GM19023 (cell line): ENCODE results near the gene RFX4.
"Not testable (repeated sequence)": the region's sequence is repeated elsewhere in the genome, so short reads cannot be mapped to it uniquely, and the experiment has no call there.

Experiments
- ATAC-seq: cut with Tn5 transposase; IDR thresholded peaks from one replicate; pipeline ENCODE4 v1.9.1; 2021; ENCODE audit warnings: mild to moderate bottlenecking, moderate library complexity; ENCODE audit not compliant: unreplicated experiment

The RFX4 gene

DNA sequence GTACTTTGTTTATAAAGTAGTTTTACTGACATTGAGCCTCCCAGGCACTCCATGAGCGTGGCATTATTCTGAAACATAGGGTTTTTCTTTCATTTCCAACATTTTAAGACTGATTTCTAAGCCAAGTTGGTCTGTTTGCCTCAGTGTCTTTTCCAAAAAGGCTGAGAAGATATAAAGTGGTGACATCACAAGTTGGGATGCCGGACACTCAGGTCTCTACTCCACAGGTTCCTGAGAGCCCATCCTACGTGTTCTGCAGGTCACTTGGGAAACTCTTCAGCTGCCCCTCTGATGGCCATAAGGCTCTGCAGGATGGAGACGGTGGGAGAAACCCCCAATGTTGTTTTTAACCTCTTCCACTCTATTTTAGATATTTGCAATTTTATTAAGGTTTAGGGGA is 6.0 kb downstream of the RFX4 start:
- no peak for ATAC-seq

GRCh38 chr12:106590601-106591000 is 7.8 kb downstream of the RFX4 start:
- no peak for ATAC-seq

DNA sequence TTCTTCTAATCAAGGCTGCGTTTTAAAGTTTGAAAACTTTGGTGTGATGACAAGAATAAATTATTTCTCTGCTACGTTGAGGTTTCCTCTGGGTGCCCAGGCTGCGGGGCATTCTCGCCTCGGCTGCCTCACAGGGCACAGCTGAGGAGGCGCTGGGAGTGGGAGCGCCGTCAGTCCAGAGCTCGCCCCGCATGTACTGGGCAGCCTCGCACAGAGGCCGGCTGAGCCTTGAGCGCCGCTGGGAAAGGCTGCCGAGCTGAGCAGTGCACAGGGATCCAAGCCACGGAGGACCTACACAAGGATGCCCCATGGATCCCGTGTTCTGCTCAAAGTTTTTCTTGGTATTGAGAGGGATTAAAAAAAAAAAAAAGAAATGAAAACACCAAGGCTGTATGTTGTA is 11.6 kb downstream of the RFX4 start:
- no peak for ATAC-seq

GRCh38 chr12:106595268-106595667 is 12.5 kb downstream of the RFX4 start:
- no peak for ATAC-seq

GRCh38 chr12:106598003-106598402 is 15.2 kb downstream of the RFX4 start:
- ATAC-seq, result no peak

- ATAC-seq, result no peak
These were observed 16.5 kb downstream of the RFX4 start for GRCh38 chr12:106599302-106599701.

DNA sequence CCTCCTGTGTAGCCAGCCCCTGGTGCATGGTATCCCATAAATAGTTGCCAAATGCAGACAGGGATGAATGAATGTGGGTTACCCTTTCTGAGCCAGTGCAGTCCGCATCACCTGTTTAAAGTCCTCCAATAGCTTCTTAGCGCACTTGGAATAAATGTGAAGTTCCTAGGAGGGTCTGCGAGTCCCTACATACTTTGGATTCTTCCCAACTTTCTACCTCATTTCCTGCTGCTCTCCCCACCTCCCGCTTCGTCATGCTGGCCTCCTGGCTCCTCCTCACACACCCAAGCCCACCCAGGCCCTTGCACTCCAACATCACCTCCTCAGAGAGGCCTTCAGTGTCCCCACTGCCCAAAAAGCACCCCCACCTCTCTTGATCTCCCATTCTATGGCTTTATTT is 17.7 kb downstream of the RFX4 start:
- ATAC-seq, result no peak

- no peak for ATAC-seq
These were observed 18.2 kb downstream of the RFX4 start for GRCh38 chr12:106601031-106601430.

DNA sequence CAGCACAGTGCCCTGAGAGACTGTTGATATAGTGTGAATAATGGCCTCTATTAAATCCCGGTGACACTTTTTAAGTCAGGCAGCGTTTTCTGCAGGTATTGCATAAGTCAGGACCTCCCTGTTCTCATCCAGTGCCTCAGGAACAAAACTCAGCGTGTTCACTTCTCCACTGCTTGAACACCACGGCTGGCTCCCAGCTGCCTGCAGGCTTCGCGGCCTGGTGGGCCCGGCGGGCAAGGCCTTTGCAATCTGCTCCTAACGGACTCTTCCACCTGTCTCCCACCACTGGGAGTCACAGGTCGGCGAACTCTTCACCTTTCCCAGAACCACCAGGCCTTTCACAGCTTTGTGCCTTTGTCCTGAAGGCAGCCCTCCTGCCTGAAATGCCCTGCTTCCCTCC is 18.7 kb downstream of the RFX4 start:
- no peak for ATAC-seq

- no peak for ATAC-seq
These were observed 19.3 kb downstream of the RFX4 start for GRCh38 chr12:106602076-106602475.

DNA sequence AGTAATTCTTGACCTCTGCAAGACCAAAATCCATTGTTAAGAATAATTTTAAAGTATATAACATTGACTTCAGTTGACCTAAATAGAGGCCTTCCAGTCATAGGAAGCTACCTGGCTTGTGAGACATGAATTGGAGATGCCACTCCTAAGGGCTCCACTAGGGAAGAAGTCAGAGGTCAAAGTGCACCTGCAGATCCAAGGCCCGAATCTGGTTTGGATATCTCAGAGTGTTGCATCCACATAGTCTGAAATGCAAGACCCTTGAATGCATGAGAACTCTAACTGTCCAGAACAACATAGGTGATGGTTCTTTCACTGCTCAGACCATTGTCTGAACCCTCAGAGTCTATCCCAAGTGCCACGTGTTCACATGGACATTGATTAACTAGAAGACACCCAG is 22.4 kb downstream of the RFX4 start:
- ATAC-seq, result no peak

GRCh38 chr12:106620588-106620987 is 37.8 kb downstream of the RFX4 start:
- not testable (repeated sequence) for ATAC-seq

GRCh38 chr12:106625976-106626375 is 43.2 kb downstream of the RFX4 start:
- no peak for ATAC-seq

GRCh38 chr12:106629797-106630659 is 47.2 kb downstream of the RFX4 start:
- ATAC-seq, result no peak

GRCh38 chr12:106631150-106631549 is 48.3 kb downstream of the RFX4 start:
- no peak for ATAC-seq

- ATAC-seq, result no peak
These were observed 49.0 kb downstream of the RFX4 start for GRCh38 chr12:106631797-106632196.

DNA sequence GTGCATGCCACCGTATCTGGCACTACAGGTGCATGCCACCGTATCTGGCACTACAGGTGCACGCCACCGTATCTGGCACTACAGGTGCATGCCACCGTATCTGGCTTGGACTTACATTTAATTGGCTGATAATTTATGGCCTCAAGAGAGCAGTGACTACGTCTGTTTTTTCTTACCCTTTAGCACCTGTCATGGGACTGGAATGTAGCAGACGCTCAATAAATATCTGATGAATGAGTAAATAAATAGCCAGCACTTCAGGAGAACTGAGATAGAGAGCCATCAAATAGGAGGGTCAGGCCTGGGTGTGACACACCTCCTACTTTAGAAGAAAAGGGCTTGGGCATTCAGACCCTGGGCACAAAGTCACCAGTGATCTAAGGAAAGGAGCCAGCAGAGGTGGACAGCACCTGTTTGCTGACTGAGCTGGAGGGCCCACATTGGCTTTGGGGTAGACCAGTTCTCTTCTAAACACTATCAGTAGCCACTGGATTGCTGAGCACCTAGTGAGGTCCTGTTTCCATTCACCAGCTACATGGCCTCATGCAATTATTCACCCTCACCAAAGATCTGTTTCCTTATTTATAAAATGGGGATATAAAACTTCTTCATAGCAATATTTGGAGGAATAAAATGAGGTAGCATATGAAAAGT is 50.1 kb downstream of the RFX4 start:
- ATAC-seq, result no peak

- ATAC-seq, result no peak
These were observed 50.6 kb downstream of the RFX4 start for GRCh38 chr12:106633451-106633823.

DNA sequence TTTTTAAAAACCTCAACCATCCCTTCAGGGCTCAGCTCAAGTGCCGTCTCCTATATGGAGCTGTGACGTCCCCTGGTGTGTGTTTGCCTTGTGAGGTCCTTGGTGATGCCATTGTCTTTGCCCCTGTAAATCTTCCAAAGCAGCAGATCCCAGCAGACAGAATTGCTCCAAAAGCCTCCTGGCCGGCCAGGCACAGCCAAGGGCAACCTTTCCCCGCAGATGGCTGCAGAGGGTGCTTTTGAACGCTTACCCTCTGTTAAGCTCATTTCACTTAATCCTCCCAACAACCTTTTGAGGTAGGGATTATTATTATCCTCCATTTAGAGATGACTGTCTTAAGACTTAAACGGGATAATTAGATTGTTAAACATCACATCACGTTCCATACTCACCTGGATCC is 51.4 kb downstream of the RFX4 start:
- no peak for ATAC-seq

DNA sequence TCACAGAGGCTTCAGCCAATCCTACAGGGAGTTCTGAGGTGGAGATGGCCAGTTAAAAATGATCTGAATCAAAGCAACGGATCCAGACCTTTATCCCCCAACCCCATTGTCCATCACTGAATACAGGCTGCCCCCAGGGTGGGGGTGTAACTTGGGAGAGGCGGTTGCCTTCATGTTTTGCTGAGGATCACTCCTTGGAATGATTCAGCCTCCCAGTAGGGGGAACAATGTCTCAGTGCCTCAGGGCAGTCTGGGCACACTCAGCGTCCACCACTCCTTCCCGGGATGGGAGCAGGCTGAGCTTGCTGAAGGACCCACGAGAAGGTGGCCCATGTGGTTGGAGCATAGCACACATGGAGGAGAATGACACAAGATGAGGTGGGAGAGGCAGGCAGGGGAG is 60.2 kb downstream of the RFX4 start:
- no peak for ATAC-seq

GRCh38 chr12:106644335-106645073 is 61.7 kb downstream of the RFX4 start:
- no peak for ATAC-seq

GRCh38 chr12:106645074-106645421 is 62.2 kb downstream of the RFX4 start:
- ATAC-seq, result no peak
